Activated CD4-positive, CD25-positive, alpha-beta regulatory T cell treated with anti-CD3 and anti-CD28 coated beads, Interleukin-2, amount 50 U/mL, for 16 hours (primary cell): ENCODE data around the gene KIF2A.

Experiments used
- DNase-seq: peaks from one replicate; pipeline ENCODE4 v3.0.0-alpha.2; 2020; ENCODE audit warnings: low read depth, low spot score

Gene KIF2A

GRCh38 chr5:62385131-62385530 is 79.1 kb downstream of the KIF2A start:
- no peak for DNase-seq

GRCh38 chr5:62385816-62386400 is 79.9 kb downstream of the KIF2A start:
- no peak for DNase-seq

- DNase-seq = no peak
Observed at GRCh38 chr5:62386824-62387223, 80.8 kb downstream of the KIF2A start.

GRCh38 chr5:62395210-62395950 is 89.4 kb downstream of the KIF2A start:
- no peak for DNase-seq

GRCh38 chr5:62403411-62404250 is 97.6 kb downstream of the KIF2A start, which contains the start of gene DIMT1:
TSS of gene DIMT1 (minus strand) at chr5:62403905. CDS start at chr5:62403772, 133 bp downstream.
- DNase-seq = peak; percentile 87

- DNase-seq = peak; percentile 97
Observed at GRCh38 chr5:62412549-62413329, 106.7 kb downstream of the KIF2A start, which contains the start of gene IPO11. TSS of gene IPO11 (plus strand) at chr5:62412763. CDS start at chr5:62437280, 24,517 bp downstream.

GRCh38 chr5:62413711-62414110 is 107.7 kb downstream of the KIF2A start:
- no peak for DNase-seq

- DNase-seq = no peak
Observed at GRCh38 chr5:62418462-62419076, 112.6 kb downstream of the KIF2A start.

- DNase-seq = no peak
Observed at GRCh38 chr5:62419609-62420008, 113.6 kb downstream of the KIF2A start.

GRCh38 chr5:62421414-62421813 is 115.4 kb downstream of the KIF2A start:
- no peak for DNase-seq

GRCh38 chr5:62424763-62425162 is 118.8 kb downstream of the KIF2A start:
- no peak for DNase-seq

- DNase-seq = no peak
Observed at GRCh38 chr5:62431735-62432620, 126.0 kb downstream of the KIF2A start.

GRCh38 chr5:62432621-62433064 is 126.6 kb downstream of the KIF2A start:
- no peak for DNase-seq
